Activated gamma-delta T cell (primary cell): ENCODE measurements around the gene MCL1.
"Not testable (repeated sequence)": the region's sequence is repeated elsewhere in the genome, so short reads cannot be mapped to it uniquely, and the experiment has no call there.

Experiments used
- DNase-seq: peaks from one replicate; lab custom pipeline; 2025; lab: John Stamatoyannopoulos, UW

Gene MCL1

DNA sequence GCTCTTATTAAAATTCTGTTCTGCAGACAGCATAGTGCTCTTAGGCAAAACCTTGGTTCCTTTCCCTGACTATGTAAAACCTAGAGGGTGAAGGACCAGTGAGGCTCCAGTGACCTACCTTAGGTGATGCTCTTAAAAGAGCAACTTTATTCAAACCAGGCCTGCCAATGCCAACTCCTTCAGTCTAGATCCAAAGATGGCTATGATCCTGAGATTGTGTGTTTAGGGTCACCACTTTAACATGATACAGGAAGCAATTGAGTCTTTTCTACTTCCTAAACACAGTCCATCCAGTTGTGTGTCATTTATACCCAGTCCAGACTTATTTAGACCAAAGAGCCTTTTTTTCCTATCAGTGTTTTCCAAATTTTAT, 10.8 kb downstream of the MCL1 start:
- DNase-seq = no peak

DNA sequence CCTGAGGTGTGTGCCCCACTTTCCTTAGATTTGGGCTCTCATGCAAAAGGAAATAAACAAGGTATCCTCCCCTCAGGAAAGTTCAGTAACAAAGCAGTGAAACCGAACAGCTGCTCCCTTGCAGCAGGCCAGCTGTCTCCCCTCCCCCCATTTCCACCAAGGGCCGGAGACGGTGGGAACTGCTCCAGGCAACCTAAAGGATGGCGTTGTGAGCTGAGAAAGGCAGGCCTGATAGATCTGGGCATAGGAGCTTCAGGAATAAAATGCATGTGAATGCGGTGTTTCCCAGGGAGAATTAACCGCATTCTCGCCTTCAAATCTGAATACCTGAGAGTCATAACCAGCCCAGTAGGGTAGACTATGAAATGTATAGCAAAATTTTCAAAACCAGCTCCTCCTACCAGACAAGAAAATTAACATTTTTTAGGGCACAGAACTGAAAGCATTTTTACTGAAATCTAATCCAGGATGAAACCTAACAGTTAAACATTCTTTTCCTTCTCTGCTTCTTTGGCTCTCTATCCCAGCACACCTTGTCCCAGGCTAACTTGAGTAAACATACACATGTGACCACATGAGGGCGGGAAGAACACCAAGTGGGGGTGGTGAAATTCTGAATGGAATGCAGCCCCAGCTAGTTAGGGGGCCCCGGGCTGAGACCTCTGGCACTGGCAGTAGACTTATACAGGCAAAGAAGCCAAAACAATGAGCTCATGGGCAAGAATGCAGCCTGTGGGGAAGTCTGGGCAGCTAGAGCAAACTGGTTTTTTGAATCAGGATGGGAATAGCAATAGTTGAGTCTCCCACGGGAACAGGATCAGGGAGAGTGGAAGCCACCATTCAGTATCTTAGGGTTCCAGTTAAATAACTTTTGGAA, 11.5 kb downstream of the MCL1 start:
- no peak for DNase-seq

DNA sequence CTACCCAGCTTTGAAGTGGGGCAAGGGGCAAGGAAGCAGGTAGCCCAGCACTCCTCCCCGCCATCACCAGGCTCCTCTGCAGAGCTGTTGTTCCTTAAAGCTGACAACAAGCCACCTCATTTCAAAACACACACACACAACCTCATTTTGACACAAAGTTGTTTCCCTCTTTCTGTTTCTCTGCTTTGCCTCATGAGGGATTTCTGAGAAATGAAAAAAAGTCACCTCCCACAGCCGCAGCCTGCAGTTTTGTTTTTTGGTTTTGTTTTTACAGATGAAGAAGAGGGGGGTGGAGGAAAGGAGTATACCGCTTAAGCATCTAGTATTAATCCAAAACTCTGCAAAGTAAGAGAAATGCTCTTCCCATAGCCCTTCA, 12.1 kb downstream of the MCL1 start:
- no peak for DNase-seq

DNA sequence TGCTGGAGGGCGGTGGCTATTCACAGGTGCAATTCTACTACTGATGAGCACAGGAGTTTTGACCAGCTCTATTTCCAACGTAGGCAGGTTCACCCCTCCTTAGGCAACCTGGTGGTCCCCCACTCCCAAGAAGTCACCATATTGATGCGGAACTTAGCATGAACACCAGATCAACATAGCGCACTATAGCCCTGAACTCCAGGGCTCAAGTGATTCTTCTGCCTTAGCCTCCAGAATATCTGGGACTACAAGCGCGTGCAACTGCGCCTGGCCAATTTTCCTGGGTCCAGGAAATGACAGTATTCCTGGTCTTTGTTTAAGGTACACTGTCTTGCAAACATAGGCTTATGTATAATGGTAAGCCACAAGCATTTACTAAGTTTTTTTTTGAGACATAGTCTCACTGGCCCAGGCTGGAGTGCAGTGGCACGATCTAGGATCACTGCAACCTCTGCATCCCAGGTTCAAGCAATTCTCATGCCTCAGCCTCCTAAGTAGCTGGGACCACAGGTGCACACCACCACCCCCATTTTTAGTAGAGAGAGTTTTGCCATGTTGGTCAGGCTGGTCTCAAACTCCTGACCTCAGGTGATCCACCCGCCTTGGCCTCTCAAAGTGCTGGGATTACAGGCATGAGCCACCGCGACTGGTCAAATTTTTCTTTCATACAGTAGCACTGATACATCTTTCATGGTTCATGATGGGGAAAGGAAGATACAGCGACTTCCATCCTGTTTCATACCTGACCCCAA, 12.6 kb downstream of the MCL1 start:
- no peak for DNase-seq

DNA sequence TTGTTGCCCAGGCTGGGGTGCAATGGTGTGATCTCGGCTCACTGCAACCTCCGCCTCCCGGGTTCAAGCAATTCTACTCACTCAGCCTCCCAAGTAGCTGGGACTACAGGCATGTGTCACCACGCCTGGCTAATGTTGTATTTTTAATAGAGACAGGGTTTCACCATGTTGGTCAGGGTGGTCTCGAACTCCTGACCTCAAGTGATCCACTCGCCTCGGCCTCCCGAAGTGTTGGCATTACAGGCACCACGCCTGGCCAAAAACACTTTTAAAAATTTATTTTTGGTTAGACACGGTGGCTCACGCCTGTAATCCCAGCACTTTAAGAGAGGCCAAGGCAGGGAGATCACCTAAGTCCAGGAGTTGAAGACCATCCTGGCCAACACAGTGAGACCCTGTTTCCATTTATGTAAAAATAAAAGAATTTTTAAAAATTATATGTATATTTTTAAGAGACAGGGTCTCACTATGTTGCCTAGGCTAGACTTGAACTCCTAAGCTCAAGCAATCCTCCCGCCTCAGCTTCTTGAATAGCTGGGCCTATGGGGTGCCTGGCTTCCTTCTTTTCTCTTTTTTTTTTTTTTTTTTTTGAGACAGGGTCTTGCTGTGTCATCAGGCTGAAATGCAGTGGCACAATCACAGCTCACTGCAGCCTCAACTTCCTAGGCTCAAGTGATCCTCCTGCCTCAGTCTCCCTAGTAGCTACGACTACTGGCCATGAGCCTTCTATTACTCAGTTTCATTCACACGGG, 14.0 kb downstream of the MCL1 start:
- not testable (repeated sequence) for DNase-seq

DNA sequence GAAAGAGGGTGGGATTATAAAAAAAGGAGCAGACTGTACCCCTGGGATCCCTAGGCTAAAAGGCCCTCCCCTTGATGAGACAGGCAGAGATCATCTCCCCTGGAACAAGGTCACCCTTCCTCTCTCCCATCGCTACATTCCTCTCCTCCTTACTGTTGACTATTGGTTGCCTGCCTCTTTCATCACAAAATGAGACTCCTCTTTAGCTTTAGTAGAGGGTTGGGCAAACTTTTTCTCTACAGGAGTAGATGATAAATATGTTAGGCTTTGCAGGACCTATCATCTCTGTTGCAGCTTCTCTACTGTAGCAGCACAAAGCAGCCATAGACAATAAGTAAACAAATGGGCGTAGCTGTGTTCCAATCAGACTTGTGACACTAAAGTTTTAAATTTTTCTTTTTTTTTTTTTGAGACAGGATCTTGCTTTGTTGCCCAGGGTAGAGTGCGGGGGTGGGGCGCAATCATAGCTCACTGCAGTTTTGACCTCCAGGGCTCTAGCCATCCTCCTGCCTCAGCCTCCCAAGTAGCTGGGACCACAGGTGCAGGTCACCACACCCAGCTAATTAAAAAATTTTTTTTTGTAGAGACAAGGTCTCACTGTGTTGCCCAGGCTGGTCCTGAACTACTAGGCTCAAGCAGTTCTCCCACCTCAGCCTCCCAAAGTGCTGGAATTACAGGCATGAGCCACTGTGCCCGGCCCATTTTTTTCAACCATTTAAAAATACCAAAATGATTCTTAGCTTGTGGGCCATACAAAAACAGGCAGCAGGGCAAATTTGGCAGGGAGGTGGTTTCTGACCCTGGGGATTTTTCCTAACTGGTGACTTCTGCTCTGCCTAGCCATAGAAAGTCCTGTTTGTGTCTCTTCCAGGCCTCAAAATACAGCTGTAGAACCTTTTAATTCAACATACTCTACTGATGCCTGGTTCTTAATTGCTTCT, 15.1 kb downstream of the MCL1 start:
- no peak for DNase-seq

DNA sequence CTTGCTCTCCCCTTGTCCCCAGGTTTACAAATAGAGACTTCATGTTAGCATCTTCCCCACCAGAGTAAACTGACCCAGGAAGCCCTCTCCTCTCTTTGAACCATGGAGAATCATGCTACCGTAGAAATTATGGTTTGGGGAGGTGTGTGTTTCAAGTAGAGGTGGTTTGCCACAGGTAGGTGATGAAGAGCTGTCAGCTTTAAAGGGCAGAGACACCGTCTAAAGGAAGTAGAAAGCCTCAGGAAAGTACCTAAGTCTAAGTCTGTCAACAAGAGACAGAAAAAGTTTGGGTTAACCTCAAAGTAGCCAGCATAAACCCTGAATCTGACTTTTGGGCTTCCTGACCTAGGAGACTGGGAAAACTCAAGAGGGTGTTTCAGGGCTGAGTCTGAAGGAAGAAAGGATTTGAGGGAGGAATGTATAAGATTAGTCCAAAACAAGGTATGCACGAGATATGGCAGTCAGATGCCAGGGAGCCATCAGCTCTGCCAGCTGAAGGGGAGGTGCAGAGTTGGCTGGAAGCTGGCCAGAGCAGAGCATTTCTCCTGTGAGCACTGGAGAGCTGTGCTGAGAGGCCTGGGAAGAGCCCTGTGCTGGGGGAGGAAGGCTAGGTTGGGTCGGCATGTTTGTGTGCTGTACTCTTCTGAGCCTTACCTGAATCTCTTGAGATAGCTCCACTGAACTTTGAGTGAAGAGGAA, 15.9 kb downstream of the MCL1 start:
- no peak for DNase-seq

DNA sequence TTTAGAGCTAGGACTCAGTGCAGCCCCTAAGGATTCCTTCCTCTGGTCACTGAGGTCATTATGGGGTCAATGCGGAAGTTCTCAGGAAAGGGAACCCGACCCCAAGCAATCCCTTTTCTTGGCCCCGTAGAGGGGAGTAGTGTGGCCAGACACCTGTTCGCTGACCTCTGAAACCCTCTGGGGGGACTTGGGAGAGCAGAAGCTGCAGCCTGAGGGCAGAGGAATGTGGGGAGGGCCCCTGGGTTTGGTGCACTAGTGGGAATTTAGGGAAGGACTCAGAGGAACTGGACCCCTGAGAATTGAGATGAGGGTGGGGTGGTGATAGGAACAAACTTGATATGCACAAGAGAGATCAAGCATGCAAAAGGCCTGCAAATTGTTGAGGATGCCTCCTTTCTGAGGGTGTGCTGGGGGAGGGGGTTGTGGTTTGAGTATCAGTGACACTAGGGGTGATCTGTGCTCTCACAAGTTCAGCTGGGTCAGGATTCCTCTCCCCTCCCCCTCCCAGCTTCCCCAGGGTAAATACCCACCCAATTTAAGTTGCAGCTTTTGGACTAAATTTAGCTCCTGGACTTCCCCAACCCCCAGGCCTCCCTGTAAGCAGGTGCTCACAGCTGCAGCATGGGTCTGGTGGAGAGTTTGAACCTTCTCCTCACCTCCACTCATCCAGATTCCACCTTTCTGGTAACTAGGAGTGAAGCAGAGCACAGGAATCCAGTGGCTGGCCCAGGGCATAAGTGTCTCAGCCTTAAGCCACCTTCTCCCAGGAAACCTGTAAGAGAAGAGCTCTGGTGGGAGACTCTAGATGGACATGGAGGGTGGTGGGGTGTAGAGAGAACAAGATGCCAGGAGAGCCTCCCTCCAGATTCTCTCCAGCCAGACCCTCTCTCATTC, 16.7 kb downstream of the MCL1 start:
- no peak for DNase-seq

DNA sequence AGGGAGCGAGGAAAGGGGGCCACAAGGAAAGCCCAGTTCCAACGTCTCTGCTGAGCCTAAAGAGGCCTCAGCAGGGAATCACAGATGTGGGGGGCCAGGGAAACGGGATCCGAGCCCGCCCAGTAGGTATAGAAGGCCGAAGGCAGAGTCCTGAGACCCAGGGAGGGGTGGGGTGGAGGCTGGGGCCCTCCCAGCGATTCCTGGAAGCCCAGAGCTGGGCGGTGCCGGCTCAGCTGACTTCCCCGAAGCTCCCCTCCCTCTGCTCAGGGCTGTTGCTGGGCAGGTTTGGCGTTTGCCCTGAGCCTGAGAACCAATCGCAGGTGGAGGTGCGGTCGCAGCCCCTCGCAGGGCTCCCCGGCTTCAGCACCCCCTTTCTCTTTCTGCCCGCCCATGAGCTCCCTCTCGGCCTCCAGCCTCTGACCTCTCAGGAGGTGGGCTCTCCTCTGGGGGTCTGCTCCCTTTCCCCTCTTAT, 17.4 kb downstream of the MCL1 start:
- peak; percentile 46 for DNase-seq

DNA sequence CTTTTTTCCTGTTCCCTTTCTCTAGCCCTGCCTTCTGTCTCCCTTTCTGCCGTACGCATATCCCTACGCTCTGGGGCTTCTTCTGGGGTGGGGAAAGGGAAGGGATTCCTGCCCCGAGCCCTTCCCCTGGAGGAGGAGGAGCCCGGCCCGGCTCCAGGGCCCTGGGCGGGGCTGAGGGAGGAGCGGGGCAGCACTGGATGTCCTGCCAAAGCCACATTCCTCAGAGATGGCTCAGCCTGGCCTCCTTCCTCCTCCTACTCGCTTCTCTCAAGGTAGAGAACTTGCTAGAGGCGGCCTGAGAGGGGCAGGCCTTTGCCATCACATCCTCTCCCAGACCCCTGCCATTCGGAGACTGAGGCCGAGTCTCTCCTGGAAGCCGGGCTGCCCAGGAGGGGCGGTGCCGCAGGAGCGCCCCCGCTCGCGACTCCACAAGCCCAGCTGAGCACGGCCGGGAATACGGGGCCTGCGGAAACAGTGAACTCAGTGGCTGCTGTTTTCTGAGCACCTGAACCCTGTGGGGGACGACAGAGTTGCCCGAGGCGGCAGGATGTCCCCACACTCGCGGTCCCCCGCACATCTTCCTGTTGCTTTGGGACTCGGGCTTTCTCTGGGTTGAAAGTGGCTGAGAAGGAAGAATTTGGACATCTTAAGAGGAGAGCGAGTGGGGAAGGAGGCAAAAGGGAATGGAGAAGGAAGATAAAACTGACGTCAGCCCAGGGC, 18.0 kb downstream of the MCL1 start:
- DNase-seq = peak; percentile 40

DNA sequence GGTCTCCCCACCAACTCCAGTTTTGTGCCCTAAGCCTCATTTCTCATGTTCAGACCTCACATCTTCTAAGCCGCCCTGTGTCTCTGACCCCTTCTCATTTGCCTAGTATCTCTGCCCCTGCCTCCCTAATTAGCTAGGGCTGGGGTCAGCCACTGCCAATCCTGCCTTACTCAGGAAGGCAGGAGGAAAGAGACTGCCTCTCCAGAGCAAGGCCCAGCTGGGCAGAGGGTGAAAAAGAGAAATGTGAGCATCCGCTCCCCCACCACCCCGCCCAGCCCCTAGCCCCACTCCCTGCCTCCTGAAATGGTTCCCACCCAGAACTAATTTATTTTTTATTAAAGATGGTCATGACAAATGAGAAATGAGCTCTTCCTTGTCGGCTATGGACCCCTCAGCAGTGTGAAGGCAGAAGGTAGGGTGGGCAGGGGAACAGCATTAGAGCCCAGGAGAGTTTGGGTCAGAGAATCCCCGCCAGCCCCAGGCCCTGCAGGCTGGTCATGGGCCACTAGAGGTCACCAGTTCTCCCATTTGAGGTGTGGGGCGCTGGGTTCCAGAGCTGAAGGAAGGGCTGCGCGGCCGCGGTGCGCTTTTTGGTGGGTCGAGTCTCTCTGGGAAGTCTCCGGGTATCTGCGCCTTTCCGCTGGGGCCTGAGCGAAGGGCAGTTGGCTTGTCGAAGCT, 18.7 kb downstream of the MCL1 start:
- peak; percentile 47 for DNase-seq

DNA sequence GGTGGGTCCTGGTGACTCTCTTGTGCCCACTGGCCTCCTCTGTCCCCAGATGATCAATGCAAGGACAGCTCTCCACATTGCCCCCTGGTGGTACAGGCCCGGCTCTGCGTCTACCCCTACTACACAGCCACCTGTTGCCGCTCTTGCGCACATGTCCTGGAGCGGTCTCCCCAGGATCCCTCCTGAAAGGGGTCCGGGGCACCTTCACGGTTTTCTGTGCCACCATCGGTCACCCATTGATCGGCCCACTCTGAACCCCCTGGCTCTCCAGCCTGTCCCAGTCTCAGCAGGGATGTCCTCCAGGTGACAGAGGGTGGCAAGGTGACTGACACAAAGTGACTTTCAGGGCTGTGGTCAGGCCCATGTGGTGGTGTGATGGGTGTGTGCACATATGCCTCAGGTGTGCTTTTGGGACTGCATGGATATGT, 19.4 kb downstream of the MCL1 start:
- DNase-seq = no peak

DNA sequence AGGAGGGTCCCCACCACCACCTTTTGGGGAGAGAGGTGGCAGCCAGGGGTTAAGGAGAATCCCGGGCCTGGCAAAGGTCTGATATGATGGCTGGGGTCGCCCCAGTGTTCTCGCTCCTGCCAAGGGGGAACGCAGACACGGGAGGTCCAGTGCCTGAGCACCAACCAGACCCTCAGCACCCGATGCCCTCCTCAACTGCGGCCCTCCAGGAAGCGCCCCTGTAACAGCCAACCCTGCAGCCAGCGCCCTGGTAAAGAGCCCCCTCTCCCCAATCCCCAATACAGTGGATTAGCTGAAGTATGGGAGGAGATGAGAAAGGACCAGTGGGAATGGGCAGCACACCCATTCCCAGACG, 19.8 kb downstream of the MCL1 start:
- no peak for DNase-seq

DNA sequence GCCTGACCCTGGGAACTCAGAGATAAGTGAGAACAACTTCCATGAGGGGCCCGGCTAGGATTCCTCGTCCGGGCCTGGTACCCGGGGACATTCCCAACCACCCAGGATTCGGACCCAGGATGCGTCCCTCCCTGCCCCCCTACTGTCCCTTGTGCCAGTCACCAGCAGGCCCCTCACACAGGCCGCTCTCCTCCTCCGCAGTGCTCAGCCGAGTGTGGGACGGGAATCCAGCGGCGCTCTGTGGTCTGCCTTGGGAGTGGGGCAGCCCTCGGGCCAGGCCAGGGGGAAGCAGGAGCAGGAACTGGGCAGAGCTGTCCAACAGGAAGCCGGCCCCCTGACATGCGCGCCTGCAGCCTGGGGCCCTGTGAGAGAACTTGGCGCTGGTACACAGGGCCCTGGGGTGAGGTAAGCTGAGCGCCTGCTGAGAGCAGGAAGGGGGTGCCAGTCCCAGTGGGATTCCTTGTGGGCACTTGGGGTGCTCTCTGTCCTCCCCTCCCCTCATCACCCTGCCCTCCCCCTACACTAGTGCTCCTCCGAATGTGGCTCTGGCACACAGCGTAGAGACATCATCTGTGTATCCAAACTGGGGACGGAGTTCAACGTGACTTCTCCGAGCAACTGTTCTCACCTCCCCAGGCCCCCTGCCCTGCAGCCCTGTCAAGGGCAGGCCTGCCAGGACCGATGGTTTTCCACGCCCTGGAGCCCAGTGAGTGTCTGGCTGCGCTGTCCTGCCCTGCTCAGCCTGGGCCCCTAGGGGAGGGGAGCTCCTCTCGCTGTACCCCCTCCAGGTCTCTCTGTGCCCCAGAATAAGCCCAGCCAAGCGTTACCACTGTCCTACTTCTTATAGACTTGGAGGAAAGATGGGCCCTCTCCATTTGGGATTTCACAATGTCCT, 20.4 kb downstream of the MCL1 start:
- DNase-seq = no peak

DNA sequence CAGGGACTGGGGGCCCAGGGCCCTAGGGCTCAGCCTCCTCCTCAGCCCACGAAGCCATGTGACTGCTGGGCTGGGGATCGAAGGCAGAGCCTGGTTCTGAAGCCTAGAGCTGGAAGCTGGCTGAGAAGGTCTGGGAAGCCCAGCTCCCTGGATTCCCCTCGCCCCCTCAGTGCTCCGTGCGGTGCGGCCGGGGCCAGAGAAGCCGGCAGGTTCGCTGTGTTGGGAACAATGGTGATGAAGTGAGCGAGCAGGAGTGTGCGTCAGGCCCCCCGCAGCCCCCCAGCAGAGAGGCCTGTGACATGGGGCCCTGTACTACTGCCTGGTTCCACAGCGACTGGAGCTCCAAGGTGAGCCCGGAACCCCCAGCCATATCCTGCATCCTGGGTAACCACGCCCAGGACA, 21.1 kb downstream of the MCL1 start:
- DNase-seq = no peak

DNA sequence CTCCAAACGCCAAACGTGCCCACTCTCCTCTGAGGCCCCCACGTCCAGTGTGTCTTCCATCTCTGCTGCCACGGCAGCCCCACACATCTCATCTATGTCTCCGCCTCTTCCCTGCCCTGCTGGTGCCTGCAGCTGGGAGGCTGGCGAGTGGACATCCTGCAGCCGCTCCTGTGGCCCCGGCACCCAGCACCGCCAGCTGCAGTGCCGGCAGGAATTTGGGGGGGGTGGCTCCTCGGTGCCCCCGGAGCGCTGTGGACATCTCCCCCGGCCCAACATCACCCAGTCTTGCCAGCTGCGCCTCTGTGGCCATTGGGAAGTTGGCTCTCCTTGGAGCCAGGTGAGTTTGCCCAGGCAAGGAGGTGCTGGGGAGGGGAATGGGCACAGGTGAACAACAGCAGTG, 21.6 kb downstream of the MCL1 start:
- no peak for DNase-seq

DNA sequence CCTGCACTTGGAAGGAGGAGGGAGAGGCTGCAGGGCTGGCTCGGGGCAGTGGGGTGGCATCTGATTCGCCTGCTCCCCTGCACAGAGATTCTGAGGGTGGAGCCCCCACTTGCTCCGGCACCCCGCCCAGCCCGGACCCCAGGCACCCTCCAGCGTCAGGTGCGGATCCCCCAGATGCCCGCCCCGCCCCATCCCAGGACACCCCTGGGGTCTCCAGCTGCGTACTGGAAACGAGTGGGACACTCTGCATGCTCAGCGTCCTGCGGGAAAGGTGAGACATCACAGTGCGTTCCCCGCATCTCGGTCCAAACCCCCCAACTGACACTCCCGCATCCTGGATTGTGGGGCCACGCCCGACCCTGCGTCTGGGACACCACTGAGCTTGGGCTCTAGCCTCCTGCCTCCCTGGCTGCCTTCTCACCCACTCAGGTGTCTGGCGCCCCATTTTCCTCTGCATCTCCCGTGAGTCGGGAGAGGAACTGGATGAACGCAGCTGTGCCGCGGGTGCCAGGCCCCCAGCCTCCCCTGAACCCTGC, 22.3 kb downstream of the MCL1 start:
- DNase-seq = no peak
